GM23338 (cell line): ENCODE measurements around the gene ARHGAP30. TPM values are rescaled to one million over a fixed set of nuclear protein-coding genes. Genes with fewer than 3 reads are reported as not detected.

Source experiments
- ATAC-seq: fragments of 200-7000 bp; cut with Tn5 transposase; 3 replicates; pipeline ENCODE4 v1.9.1; 2020
- DNase-seq: peaks from one replicate; pipeline ENCODE4 v3.0.0-alpha.2; 2015; ENCODE audit warnings: low spot score
- H2AFZ ChIP-seq: fragments of 200-600 bp; sonication (generic); 2 replicates; pipeline ENCODE4 v1.8.0; 2016; ENCODE audit warnings: antibody characterized with exemption, mild to moderate bottlenecking, moderate library complexity
- H3F3A ChIP-seq: fragments of 200-600 bp; sonication (generic); replicated peaks from 2 replicates; pipeline ENCODE4 v1.8.0; 2017; ENCODE audit warnings: antibody characterized with exemption, mixed run types, low read depth
- H3K27ac ChIP-seq: fragments of 200-600 bp; sonication (generic); 2 replicates; pipeline ENCODE4 v1.6.1; 2016; ENCODE audit warnings: low read depth
- H3K27me3 ChIP-seq: fragments of 200-600 bp; sonication (generic); 2 replicates; pipeline ENCODE4 v1.8.0; 2016; ENCODE audit warnings: mild to moderate bottlenecking, mixed run types, moderate library complexity; ENCODE audit not compliant: insufficient read depth
- H3K36me3 ChIP-seq: fragments of 200-600 bp; sonication (generic); 2 replicates; pipeline ENCODE4 v1.8.0; 2016; ENCODE audit warnings: mild to moderate bottlenecking; ENCODE audit not compliant: insufficient read depth
- H3K4me1 ChIP-seq: fragments of 200-600 bp; sonication (generic); 2 replicates; pipeline ENCODE4 v1.8.0; 2016; ENCODE audit warnings: mild to moderate bottlenecking, moderate library complexity; ENCODE audit not compliant: insufficient read depth
- H3K4me2 ChIP-seq: fragments of 200-600 bp; sonication (generic); 2 replicates; pipeline ENCODE4 v1.7.1; 2017; ENCODE audit warnings: mixed run types
- H3K4me3 ChIP-seq: fragments of 200-600 bp; sonication (generic); 2 replicates; pipeline ENCODE4 v1.6.1; 2016; ENCODE audit warnings: mixed run types
- H3K79me2 ChIP-seq: fragments of 200-600 bp; sonication (generic); replicated peaks from 2 replicates; pipeline ENCODE4 v1.8.0; 2017; ENCODE audit warnings: mild to moderate bottlenecking; ENCODE audit not compliant: insufficient read depth
- H3K9me2 ChIP-seq: fragments of 200-600 bp; sonication (generic); 2 replicates; pipeline ENCODE4 v1.8.0; 2017; ENCODE audit not compliant: insufficient read depth
- H4K20me1 ChIP-seq: fragments of 200-600 bp; sonication (generic); replicated peaks from 2 replicates; pipeline ENCODE4 v1.8.0; 2017; ENCODE audit warnings: mild to moderate bottlenecking; ENCODE audit not compliant: insufficient read depth
- H3K27ac Mint-ChIP-seq: 2 replicates; pipeline ENCODE4 v1.8.0; 2020; ENCODE audit warnings: inconsistent platforms, mild to moderate bottlenecking, moderate library complexity, mixed read lengths
- H3K27me3 Mint-ChIP-seq: 3 replicates; pipeline ENCODE4 v1.8.0; 2022; ENCODE audit warnings: low read depth, mild to moderate bottlenecking, moderate library complexity, mixed read lengths, inconsistent platforms; ENCODE audit not compliant: insufficient read depth, poor library complexity
- H3K36me3 Mint-ChIP-seq: 3 replicates; pipeline ENCODE4 v1.8.0; 2021; ENCODE audit warnings: low read depth, mild to moderate bottlenecking, inconsistent platforms, moderate library complexity, mixed read lengths
- H3K4me1 Mint-ChIP-seq: 3 replicates; pipeline ENCODE4 v1.8.0; 2020; ENCODE audit warnings: mild to moderate bottlenecking, inconsistent platforms, mixed read lengths
- H3K4me3 Mint-ChIP-seq: 3 replicates; pipeline ENCODE4 v1.8.0; 2021; ENCODE audit warnings: moderate library complexity, mild to moderate bottlenecking, inconsistent platforms, mixed read lengths
- H3K9me3 Mint-ChIP-seq: 3 replicates; pipeline ENCODE4 v1.8.0; 2020; ENCODE audit warnings: moderate library complexity, mild to moderate bottlenecking, inconsistent platforms, mixed read lengths
- CTCF ChIP-seq, 2 experiments: fragments of 200-600 bp in 1 of 2; sonication (generic) in 1 of 2; conservative IDR thresholded peaks; 2 replicates each; pipeline versions ENCODE4 v1.5.1 to v1.6.1; 2016 to 2017; ENCODE audit warnings: antibody characterized with exemption in 2 of 2, low read depth in 2 of 2, mild to moderate bottlenecking in 2 of 2, moderate library complexity in 1 of 2
- ETS1 ChIP-seq: IDR thresholded peaks from 2 replicates; pipeline ENCODE4 v1.6.1; 2016; ENCODE audit warnings: antibody characterized with exemption
- EZH2 ChIP-seq: fragments of 200-600 bp; sonication (generic); IDR thresholded peaks from one replicate; pipeline ENCODE4 v1.8.0; 2017; ENCODE audit warnings: antibody characterized with exemption, mild to moderate bottlenecking, low read depth; ENCODE audit not compliant: unreplicated experiment
- JUNB ChIP-seq: IDR thresholded peaks from one replicate; pipeline ENCODE4 v1.6.1; 2016; ENCODE audit warnings: antibody characterized with exemption; ENCODE audit not compliant: unreplicated experiment
- NANOG ChIP-seq: IDR thresholded peaks from 2 replicates; pipeline ENCODE4 v1.6.1; 2016; ENCODE audit warnings: antibody characterized with exemption, borderline replicate concordance
- POLR2AphosphoS5 ChIP-seq: IDR thresholded peaks from 2 replicates; pipeline ENCODE4 v1.6.1; 2016; ENCODE audit warnings: antibody characterized with exemption, low read depth
- STAT1 ChIP-seq: IDR thresholded peaks from one replicate; pipeline ENCODE4 v1.6.1; 2016; ENCODE audit warnings: antibody characterized with exemption; ENCODE audit not compliant: unreplicated experiment
- ZNF331 ChIP-seq: fragments of 250-450 bp; sonication (Bioruptor Pico); IDR thresholded peaks from 2 replicates; pipeline ENCODE4 v1.5.0; 2020; ENCODE audit warnings: low read depth, mild to moderate bottlenecking, moderate library complexity
- ZNF462 ChIP-seq: fragments of 250-450 bp; sonication (Bioruptor Pico); IDR thresholded peaks from 2 replicates; pipeline ENCODE4 v1.5.0; 2020; ENCODE audit warnings: mild to moderate bottlenecking, moderate library complexity
- polyA plus RNA-seq: library from polyadenylated mRNA; unstranded; fragments of >200 nt; fragmentation: Nextera tagmentation; extraction: Ambion mirVana; gene quantifications from 2 replicates; pipeline ENCODE4 v1.2.1, GENCODE V29; 2016
- total RNA-seq: library from RNA; depleted of rRNA; stranded (reverse); fragments of >200 nt; shearing (Covaris generic); gene quantifications from 2 replicates; pipeline ENCODE4 v1.2.3, GENCODE V29; 2014

ARHGAP30 gene
- total and polyA plus RNA-seq, 2 experiments from 2014 or later = 0.45 TPM; not detected in 1

GRCh38 chr1:161114556-161114955 is 44.9 kb upstream of the ARHGAP30 start:
- Histone ChIP-seq H2AFZ (no peak overlapping the region), H3K4me1 (peaks cover 21% of the 10 kb centered on the region), H3K9me2 (no peaks in the 10 kb centered on the region), H3K27ac (no peak overlapping the region), H3K27me3 (no peaks in the 10 kb centered on the region), H3K4me2 (no peak overlapping the region), H4K20me1 (peaks cover 51% of the 10 kb centered on the region), H3K4me3 (no peak overlapping the region), H3K79me2 (peaks cover 86% of the 10 kb centered on the region), H3F3A (peaks cover 34% of the 10 kb centered on the region), H3K36me3 (no peaks in the 10 kb centered on the region)
- TF ChIP-seq EZH2 (no peak), STAT1 (no peak), JUNB (no peak), ETS1 (no peak), POLR2AphosphoS5 (no peak)
- Mint-ChIP-seq H3K36me3 (0 out of 3 replicates have a peak, but pooled peaks cover 2% of the 10 kb centered on the region), H3K4me1 (peaks cover 15% of the 10 kb centered on the region), H3K9me3 (no peaks in the 10 kb centered on the region), H3K4me3 (no peak overlapping the region), H3K27me3 (peaks cover 14% of the 10 kb centered on the region), H3K27ac (no peak overlapping the region)
- ATAC-seq (no peak), DNase-seq (no peak)

- Histone ChIP-seq H3K79me2 (peaks cover 91% of the 10 kb centered on the region), H3K4me1 (peaks cover 14% of the 10 kb centered on the region), H3K9me2 (no peaks in the 10 kb centered on the region), H4K20me1 (peaks cover 51% of the 10 kb centered on the region), H3K36me3 (no peaks in the 10 kb centered on the region), H3K27me3 (no peaks in the 10 kb centered on the region), H2AFZ (no peak overlapping the region), H3K27ac (peak overlapping the region; percentile 59; the same call in 1 of the 2 replicates), H3K4me3 (no peak overlapping the region), H3K4me2 (no peak overlapping the region), H3F3A (peaks cover 29% of the 10 kb centered on the region)
- Mint-ChIP-seq H3K27me3 (peaks cover 12% of the 10 kb centered on the region), H3K9me3 (no peaks in the 10 kb centered on the region), H3K4me1 (peaks cover 9% of the 10 kb centered on the region), H3K27ac (no peak overlapping the region), H3K4me3 (no peak overlapping the region), H3K36me3 (peaks cover 1% of the 10 kb centered on the region; the same call in 1 of the 3 replicates)
- TF ChIP-seq EZH2 (no peak), ZNF462 (CRISPR knock-in tag) (no peak), POLR2AphosphoS5 (no peak), CTCF (conservative IDR thresholded peaks at IDR 0.05; ENCODE audit: low read depth in 2 of 2) (no peak), ZNF331 (CRISPR knock-in tag) (no peak), NANOG (no peak)
- ATAC-seq (no peak), DNase-seq (no peak)
These were observed 44.2 kb upstream of the ARHGAP30 start for GRCh38 chr1:161113915-161114314.
